SIG-M5 (cell line): ENCODE results near the gene CTNNBL1.

Source experiments
- DNase-seq: peaks from one replicate; lab custom pipeline; 2025; lab: John Stamatoyannopoulos, UW

CTNNBL1 gene

DNA sequence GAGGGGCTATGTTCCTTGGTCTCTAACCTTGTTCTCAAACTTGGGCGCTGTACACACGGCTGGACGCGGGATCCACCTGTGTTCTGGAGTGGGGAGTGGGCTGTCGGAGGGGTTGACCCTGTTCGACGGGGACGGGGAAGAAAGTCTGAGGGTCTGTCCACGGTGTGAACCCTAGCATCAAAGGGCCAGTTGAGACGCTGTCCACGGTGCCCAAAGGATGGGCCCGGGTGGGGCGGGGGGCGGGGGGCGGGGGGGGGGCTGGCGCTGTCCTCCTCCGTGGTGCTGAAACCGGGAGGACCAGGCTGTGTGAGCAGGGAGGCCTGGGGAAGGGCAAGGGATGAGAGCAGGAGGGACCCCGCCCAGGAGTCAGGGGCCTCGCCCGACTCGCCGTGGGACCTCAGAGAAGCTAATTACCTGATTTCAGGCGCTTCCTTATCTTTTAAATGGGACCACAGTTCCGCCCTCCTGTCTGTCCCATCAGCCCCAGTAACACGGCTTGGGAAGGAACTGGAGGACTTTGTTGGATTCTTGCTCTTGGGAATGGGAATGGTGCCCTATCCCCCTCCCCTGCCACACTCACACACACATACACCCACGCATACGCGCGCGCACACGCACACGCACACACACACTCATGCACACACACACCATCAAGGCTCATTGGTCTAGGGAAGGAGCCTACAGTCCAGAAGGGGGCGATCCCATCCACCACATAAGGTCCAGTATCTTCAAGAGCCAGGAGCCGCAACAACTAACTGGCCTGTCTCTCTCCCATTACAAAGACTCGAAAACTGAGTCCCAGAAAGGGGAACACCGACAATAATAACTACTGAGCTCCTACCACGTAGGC, 208.0 kb downstream of the CTNNBL1 start:
- DNase-seq: no peak

DNA sequence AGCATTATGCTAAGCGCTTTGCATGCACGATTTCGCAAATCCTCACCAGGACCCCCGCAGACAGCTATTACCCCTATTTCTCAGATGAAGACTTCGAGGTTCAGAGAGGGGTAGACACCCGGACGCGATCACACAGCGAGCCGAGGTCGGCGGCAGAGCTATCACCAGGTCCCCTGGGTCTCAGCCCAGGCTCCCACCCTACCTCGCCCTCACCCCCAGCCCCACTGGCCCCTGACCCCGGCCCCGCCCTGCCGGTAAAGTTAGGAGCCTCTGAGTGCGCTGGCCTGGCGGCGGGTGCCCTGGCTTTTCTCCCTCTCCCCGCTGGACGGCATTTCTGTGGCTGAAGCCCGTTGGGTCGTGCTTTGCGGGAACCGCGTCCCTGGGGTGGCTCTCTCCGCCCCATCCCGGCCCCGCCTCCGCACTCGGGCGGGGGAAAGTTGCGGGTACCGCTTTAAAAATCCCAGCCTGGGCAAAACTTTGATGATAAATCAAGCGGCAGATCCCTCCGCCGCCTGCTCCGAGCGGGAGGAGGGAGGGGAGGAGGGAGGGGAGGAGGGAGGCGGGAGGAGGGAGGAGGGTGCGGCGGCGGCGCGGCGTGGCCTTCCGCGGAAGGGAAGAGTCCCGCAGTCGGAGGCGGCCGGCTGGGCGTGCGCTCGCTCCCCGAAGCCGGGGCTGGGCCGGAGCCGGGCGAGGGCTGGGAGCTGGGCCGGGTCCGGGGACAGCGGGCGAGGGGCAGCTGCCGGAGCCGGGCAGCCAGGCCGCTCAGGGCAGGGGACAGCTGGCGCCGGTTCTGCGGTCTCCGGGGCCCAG, 208.9 kb downstream of the CTNNBL1 start, which contains the start of gene VSTM2L:
TSS of gene VSTM2L (plus strand) at position 624 of the 810 bp plus-strand sequence. CDS start 224 bp downstream, outside the sequence.
- DNase-seq: no peak

DNA sequence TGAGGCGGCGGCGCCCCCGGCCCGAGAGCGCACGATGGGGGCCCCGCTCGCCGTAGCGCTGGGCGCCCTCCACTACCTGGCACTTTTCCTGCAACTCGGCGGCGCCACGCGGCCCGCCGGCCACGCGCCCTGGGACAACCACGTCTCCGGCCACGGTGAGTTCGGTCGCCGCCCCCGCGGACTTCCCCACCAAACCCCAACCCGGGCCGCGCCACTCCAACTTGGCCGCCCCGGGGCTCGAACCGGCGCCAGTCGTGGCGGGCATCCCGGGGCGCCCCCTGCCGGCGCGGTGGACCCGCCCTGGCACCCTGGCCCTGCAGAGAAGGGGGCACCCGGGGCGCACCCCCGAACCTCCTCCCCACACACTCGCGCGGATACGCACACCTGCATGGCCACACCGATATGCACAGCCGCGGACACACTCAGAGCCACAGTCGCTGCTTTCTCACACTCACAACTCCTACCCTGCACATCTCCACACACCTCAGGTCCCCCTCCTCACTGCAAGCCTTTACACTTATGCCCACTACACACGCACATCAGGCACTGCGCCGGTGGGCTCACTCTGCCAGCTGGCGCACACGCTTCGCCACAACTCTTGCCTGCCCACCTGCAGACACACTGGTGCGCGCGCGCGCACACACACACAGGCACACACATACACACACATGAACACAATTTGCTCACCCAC, 209.6 kb downstream of the CTNNBL1 start:
- no peak for DNase-seq

DNA sequence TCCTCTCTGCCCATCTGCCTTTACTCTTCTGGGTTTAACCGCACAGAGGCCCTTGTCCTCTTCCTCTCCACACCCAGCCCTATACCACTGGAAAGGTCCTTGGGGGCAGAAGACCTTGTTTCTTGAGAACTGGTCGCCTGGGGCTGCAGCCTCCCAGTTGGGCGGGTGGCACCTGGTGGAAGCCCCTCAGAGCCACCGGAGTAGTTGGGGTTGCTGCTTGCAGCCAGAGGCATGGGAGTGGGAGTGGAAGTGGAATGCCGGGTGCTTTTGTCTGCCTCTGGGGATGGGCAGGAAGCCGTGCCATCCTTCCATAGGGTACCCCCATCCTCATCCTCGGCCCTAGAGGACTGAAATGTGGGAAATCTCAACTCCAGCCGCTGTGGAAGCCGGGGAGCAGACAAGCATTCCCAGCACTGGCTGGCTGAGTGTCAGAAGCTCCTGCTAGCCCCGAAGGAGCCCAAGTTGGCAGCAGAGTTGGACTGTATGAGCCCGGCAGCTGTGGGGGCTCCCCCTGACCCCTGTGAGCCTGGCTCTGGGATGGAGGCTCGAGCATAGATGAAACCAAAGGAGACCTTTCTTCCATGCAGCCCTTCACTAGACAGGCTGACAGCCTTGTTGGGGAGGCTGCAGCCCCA, 210.3 kb downstream of the CTNNBL1 start:
- DNase-seq: no peak

DNA sequence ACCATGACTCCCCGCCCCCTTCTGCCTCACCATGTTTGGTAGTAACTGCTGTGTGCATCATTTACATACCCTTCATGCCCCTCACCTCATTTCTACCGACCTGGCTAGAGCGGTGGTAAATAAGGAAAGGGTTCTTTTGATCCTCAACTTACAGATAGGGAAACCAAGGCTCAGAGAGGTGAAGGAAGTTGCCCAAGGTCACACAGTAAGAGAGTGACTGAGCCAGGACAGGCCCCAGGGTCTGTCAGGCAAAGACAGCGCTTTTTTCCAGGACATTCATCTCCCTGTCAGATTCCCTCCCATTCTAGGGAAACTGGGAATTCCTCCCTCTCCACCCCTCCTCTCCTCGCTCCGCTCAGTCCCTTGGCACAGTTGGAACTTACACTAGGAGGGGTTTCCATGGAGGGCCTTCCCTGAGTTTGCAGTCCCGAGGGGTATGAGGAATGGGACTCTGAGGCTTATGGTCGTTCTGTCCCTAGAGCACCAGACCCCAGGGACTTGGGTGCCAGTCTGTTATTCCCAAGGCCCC, 211.1 kb downstream of the CTNNBL1 start:
- no peak for DNase-seq

DNA sequence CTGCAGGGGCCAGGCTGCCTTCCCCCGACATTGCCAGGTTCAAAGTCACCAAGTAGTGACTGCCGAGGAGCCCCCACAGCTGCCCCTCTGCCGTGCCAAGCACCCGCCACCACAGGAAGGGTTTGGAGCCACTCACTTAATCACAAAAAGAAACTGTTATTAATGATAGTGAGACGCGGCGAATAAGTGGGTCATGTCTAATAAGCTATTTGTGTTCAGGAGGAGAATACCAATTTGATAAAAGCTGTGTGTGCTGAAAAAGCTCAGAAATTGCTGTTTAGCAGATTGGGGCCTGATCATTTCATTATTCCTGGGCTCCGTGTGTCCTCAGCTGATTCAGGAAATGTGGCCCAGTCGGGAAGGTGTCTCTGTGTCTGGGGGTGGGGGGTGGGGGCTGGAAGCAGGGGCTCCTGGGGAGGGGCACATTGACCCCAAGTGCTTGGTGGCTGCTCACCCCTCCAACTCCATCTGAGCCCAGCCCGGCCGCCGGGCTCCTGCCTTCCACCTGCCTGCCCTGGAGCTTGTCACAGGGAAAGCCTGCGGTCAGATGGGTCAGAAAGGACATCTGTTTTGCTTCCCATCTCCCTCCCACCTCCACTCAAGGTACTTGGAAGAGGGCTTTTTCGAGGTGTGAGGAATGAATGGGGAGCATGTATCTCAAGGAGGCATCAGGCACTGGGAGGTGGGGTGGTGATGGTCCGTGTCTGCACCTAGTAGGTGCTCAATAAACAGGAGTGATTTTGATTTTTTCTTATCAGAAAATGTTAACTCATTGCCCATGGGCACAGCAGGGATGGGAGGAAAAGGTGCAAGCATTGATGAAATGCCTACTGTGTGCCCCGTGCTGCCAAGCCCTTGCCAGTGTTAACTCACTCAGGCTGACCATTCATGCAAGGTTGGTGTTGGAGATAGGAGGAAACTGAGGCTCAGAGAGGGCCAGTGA, 212.1 kb downstream of the CTNNBL1 start:
- no peak for DNase-seq

DNA sequence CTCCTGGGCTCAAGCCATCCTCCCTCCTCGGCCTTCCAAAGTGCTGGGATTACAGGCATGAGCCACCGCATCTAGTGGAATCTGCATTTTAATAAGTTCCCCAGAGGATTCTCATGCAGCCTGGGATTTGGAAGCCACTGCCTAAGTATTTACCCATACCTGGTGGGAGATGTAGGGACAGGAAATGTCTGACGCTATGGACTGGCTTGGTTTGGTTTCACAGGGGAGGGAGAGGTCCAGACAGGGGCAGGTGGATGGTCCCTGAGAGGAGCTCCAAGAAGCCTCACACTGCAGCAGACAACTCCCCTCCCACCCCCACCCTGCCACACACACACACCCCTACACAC, 213.5 kb downstream of the CTNNBL1 start:
- DNase-seq: no peak

DNA sequence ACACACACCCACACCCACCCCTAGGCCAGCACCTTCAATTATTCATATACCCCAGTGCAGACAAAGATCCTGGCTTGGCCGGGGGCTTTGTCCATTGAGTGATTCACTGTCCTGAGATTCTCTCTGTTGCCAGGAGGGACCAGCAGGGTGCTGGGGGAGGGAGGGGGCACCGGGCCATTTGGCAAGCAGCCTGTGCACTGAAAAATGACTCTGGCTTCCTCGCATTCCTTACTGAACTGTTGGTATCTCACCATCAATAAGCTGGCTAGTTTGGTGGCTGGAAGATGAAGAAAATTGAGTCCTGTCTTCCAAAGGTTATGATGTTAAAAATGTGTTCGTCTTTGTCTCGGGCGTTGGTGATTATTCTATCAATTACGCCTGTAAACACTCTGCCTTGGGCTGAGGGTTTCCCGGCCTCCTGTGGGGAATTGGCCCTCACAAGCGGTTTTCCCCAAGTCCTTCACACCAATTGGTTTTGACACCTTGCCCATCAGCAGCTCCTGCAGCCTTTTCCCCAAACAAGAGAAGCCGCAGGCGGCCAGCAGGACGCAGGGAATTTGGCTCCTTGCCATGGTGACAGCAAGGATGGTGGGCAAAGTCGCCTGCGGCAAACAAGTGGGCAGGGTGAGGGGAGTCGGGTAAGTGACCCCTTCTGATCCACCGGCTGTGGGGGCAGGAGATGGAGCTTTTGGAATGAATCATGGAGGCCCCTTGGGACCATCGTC, 214.0 kb downstream of the CTNNBL1 start:
- no peak for DNase-seq

DNA sequence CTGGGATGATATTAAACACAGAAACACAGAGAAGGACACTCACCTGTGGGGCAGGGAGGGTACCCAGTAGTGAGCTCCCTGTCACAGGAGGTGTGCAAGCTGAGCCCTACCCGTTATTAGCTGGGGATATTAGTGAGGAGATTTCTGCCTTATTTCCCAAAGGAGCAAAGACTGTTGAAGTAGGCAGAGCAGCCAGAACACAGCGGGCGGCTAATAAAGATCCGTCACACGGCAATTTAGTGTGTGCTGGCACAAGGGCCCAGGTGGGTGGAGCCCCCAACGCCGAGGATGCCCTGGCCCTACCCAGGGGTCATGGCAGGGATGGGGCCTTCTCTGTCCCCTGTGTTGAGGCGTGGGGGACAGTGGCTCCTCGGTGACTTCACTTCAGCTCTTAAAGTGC, 217.4 kb downstream of the CTNNBL1 start:
- no peak for DNase-seq

DNA sequence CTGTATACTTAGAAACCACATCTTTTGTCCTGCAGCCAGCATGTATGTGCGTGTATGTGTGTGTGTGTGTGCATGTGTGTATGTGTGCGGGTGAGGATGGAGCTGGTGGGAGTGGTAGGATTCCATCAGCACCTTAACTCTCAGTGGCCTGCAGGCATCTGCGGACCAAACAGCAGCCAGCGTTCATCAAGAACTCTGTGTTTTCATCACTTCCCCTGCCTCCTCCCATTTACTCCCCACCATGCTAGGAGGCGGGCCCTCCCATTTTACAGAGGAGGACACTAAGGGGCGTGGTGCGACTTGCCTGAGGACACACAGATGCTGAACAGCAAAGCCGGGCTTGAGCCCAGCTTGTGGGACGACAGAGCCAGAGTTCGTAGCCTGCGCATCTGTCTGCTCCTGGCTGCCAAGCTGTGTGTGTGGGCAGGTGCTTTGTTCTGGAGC, 218.0 kb downstream of the CTNNBL1 start:
- no peak for DNase-seq

DNA sequence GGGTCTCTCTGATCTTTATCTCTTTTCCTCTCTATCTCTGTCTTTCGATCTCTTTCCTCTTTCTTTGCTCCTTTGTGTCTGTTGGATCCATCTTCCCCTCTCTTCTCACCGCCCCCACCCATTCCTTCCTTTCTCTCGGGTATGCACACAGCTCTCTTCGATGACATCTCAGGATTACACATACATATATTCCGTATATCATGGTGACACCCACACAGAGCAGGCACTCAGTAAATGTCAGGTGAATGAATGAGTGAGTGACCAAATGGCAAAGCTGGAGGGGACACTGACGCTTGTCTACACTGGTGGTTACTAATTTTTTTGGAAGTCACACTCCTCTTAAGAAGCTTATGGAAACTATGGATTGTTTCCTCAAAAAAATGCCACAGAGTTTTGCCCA, 219.0 kb downstream of the CTNNBL1 start:
- no peak for DNase-seq

DNA sequence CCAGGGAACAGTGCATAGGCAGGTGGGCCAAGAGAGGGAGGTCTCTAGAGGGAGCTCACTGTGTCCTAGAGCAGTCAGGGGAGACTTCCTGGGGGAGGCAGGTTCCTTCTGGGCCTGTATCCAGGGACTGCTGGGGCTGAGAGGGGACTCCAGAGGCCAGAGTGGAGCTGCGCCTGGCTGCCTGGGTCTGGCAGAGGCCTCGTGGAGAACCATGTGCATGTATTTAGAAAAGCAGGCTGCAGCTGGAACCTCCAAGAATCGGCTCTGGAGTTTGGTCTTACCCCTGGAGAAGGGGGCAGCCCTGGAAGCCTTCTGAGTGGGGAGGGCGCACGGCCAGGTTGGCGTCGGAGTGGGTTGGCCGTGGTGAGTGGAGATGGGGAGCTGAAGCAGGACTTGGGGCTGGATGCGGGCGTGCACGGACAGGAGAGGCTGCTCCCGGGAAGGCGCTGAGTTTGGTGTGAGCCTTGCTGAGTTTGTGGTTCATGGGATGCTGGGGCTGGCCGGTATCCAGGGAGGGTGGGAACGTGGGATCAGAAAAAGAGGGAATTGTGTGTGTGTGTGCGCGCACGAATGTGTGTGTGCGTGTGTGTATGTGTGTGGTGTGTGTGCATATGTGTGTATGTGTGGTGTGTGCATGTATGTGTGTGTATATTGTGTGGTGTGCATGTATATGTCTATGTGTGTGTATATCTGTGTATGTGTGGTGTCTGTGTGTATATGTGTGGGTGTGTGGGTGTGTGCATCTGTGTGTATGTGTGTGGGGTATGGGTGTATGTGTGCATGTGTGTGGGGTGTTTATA, 219.9 kb downstream of the CTNNBL1 start:
- DNase-seq: no peak

DNA sequence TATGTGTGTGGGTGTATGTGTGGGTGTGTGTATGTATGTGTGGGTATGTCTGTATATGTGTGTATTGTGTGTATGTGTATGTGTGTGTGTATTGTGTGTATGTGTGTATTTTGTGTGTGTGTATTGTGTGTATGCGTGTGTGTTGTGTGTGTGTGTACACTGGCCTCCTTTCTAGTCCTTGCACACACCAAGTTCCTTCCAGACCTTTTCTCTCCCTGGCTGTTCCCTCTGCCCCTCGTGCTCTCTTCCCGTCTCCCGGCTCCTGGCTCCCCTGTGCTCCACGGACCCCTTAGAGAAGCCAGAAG, 220.5 kb downstream of the CTNNBL1 start:
- DNase-seq: no peak

DNA sequence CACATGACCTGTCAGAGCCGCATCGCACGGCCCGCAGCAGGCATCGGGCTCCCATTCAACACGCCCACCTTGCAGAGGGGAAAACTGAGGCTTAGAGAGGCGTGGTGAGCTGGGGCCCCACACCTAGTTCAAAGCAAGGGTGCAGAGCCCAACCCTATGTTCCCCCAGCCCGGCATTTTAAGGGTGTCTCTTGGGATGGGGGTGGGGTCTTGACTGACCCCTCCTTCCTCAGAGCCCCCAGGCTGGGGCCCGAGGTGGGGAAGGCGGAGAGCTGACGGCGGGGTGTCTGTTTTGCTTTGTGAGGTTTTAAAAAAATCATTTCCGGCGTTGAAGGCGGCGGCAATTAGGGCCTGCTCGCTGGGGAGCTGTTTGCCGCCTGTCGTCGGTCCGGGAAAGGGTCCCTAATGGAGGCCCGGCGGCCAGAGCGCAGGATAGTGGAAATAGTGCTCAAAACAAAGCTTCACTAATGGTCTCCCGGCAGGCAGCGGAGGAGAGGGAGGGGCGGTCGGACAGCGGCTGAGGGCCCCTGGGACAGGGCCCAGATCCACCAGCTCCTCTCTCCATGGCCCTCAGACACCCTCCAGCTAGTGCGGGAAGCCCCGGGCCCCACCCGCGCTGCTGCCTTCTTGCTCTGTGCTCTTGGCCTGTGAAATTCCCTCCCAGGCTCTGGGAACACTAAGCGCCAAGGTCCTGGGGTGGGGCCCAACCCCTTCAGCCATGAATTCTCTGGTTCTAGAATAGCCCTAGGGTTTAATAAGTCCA, 221.0 kb downstream of the CTNNBL1 start:
- DNase-seq: no peak

DNA sequence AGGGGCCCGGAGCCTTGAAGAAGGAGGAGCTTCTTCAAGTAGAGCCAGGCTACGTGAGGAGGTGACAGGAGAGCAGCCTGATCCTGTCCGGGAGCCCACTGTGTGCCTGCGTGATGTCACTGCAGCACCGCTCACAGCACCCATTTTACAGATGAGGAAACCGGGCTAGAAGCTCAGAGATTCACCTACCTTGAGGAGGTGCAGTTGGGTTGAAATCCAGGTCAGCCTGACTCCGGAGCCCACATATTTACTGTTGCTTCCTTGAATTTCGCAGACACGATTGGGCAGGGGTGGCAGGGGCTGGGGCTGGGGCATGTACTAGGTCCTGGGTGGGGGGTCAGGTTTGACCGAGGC, 221.6 kb downstream of the CTNNBL1 start:
- DNase-seq: no peak

DNA sequence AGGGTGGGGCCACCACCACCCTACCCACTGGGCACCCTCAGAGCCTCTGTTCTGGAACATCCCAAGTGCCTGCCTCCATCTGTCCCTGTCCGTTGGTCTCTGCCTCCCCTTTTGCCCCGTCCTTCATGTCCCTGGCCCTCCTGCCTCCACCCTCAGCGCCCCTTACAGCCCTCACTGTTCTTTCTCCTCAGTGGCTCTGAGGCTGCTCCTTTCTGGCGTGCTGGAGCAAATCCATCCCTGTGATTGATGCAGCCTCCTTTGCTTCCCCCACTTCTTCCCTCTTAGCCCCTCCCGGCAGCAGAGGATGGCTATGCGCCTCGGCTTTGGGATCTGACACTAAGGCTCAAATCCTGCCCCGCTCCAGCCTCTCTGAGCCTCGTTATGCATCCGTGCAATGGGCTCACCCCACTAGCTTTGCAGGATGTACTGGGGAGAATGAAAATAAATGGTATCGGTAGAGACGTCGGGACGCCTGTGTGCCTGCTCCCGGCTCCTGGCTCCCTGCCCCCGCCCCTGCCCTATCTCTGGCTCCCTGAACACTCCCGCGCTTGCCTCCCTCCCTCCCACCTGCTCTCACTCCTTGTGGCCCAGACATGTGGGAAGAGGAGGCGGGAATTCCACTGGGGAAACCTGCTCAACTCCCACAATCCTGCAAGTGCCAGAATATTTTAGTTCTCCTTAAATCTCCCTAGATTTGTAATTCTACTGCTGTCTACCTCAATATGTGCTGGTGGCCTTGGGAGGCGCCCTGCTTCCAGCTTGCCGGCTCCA, 222.2 kb downstream of the CTNNBL1 start:
- no peak for DNase-seq

DNA sequence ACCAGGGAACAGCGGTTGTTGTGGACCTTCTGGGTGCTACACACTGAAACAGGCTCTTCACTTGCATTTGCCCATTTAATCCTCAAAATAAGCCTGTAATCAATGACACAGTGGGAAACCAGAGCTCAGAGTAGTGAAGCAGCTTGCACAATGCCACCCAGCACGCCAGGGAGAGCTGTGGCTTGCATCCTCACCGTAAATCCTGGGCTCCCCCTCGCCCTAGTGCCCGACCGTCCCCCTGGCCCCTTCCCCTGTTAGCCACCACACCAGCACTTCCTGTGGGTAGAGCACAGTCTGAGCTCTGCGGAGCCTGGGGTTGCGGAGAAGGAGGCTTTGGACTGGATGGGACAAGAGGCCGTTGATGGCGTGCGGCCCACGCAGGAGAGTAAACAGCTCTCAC, 223.6 kb downstream of the CTNNBL1 start:
- DNase-seq: no peak

DNA sequence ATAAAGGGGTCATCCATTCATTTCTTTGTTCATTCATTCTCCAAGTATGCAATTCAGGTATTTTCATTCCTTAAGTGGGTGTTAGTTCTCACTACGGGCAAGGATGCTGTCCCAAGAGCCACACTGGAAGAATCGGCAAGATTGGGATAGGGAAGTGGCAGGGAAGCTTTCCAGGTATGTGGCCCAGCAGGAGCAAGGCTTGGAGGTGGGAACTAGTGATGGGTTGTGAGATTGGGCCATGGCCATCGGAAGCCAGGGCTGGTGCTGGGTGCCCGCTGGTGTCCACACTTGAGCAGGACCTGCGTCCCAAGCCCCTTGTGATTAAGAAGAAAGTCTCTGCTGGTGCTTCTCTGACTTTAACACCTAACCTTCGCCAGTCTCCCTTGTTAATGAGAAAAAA, 224.2 kb downstream of the CTNNBL1 start:
- no peak for DNase-seq
